Measurements from ENCODE around the gene ZDHHC1. TPM values are rescaled to one million over a fixed set of nuclear protein-coding genes. Genes with fewer than 3 reads are reported as not detected.

Gene ZDHHC1
- total RNA-seq, 1 experiment from 2014 or later, result not detected

DNA sequence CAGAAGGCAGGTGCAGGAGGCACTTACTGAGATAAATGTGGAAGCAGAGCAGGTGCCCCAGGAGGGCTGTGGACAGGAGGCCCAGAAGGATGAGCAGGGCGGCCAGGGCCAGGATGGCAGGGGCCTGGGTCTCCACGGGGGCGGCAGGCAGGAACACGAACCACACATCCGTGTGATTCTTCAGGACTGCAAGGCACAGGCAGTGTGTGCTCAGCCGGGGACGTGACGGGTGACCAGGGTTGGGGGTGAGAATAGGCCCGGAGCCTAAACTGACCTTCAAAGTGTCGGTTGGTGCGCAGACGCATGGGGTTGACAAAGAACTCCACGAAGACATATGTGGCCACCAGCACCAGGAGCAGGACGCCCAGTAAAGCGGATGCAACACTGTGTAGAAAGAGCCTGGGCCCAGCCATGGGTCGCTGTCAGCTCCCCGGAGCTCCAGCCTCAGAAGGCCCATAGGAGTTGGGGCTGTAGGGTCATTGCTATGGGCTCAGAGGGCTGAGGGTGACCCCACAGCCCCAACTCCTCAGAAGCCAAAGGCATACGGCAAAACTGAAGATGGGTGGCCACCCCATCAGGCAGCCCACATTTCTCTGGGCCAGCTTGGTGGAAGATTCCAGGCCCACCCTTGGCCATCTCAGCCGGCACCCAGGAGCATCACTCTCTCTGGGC, 17.6 kb downstream of the ZDHHC1 start:
- Histone ChIP-seq H3K4me1 (ENCODE audit: low read length) (peaks cover 13% of the 10 kb centered on the region), H3K27me3 (ENCODE audit: low read length) (no peaks in the 10 kb centered on the region), H3K9ac (ENCODE audit: low read length) (no peak overlapping the region), H3K27ac (ENCODE audit: low read length) (no peak overlapping the region), H3K79me2 (ENCODE audit: low read length) (no peaks in the 10 kb centered on the region), H3K4me2 (ENCODE audit: low read depth, low read length, poor library complexity, severe bottlenecking) (no peak overlapping the region), H4K20me1 (ENCODE audit: insufficient read depth, low read depth, low read length) (no peaks in the 10 kb centered on the region), H3K36me3 (ENCODE audit: insufficient read depth, low read length) (no peaks in the 10 kb centered on the region), H2AFZ (ENCODE audit: low read length) (no peak overlapping the region), H3K9me2 (replicated peaks; ENCODE audit: insufficient read depth, low read length) (no peaks in the 10 kb centered on the region), H3K4me3 (ENCODE audit: low read length) (no peak overlapping the region), H3K9me3 (ENCODE audit: low read length) (no peaks in the 10 kb centered on the region)
- no peak for DNase-seq

DNA sequence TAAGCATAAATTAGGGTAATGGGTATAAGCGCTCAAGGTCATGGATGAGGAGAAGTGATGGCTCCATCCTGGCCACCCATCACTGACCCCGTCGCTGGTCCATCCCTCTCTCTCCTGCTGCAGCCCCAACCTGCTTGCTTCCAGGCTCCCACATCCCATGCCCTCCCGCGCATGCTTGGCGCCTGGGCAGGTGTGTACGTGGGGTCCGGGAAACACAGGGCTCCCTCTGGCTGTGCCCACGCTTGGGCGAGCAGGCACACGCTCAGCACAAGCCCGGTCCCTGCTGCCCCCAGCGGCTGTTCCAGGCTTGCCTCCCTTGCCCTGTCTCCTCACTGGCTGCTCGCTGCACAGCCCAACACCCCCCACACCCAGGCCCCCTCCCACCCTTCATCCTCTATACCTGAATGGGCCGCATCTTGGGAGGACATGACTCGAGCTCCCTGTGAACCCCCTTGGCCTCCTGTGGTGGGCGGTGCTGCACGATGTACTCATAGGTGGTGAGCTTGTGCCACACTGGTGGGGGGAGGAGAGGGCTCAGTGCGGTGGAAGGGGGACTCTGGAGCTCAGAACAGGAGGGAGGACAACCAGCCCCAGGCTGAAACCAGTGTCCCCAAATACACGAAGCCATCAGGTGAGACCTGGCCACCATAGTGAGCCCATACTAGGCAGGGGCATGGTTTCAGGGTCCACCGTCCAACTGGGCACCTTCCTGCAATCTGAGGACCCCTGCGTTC, 18.3 kb downstream of the ZDHHC1 start:
- peak; percentile 67 for DNase-seq
- Histone ChIP-seq H3K9me2 (replicated peaks; ENCODE audit: insufficient read depth, low read length) (no peaks in the 10 kb centered on the region), H4K20me1 (ENCODE audit: insufficient read depth, low read depth, low read length) (no peaks in the 10 kb centered on the region), H3K4me1 (ENCODE audit: low read length) (peaks cover 13% of the 10 kb centered on the region), H3K27ac (ENCODE audit: low read length) (no peak overlapping the region), H2AFZ (ENCODE audit: low read length) (no peak overlapping the region), H3K36me3 (ENCODE audit: insufficient read depth, low read length) (no peaks in the 10 kb centered on the region), H3K4me2 (ENCODE audit: low read depth, low read length, poor library complexity, severe bottlenecking) (no peak overlapping the region), H3K9me3 (ENCODE audit: low read length) (no peaks in the 10 kb centered on the region), H3K27me3 (ENCODE audit: low read length) (no peaks in the 10 kb centered on the region), H3K79me2 (ENCODE audit: low read length) (no peaks in the 10 kb centered on the region), H3K4me3 (ENCODE audit: low read length) (no peak overlapping the region), H3K9ac (ENCODE audit: low read length) (no peak overlapping the region)

DNA sequence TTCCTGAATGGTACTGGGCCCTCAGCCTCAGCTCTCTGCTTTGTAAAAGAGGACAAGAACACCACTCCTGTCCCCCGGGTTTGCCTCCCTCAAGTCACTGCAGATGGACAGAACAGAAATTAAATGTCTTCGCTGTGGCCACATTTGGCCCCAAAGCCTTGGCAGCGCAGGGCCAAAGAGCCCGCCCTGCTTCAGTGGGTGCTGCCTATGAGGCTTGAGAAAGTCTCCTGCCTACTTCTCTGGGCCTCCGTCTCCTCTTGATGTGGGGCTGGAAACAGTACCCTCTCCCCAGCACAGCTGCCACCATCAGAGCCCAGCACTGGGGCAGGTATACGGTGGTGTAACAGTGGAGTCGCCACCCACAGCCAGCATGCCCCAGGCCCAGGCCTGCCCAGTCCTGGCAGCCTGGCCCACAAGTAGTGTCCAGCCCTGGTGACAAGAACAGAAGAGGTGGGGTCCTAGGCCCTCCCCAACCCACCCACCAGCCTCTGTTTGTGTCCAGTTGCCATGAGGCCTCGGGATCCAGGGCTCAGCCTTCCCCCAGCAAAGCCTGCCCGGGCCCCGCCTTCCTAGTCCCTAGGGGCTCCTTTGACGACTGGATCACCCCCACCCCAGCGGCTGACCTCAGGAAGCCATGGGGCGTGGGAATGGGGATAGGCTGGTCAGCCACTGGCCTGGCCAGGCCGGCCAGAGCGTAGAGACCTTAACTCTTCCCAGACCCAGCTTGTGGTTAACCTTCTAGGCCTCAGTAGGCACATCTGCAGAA, 19.1 kb downstream of the ZDHHC1 start:
- no peak overlapping the region for H3K9ac ChIP-seq (ENCODE audit: low read length)
- peaks cover 13% of the 10 kb centered on the region for H3K4me1 ChIP-seq (ENCODE audit: low read length)
- H3K9me2 ChIP-seq (replicated peaks; ENCODE audit: insufficient read depth, low read length), result no peaks in the 10 kb centered on the region
- no peak overlapping the region for H3K27ac ChIP-seq (ENCODE audit: low read length)
- no peaks in the 10 kb centered on the region for H3K36me3 ChIP-seq (ENCODE audit: insufficient read depth, low read length)
- no peaks in the 10 kb centered on the region for H3K9me3 ChIP-seq (ENCODE audit: low read length)
- no peak overlapping the region for H3K4me3 ChIP-seq (ENCODE audit: low read length)
- no peaks in the 10 kb centered on the region for H3K79me2 ChIP-seq (ENCODE audit: low read length)
- no peak for DNase-seq
- H3K27me3 ChIP-seq (ENCODE audit: low read length), result no peaks in the 10 kb centered on the region
- no peaks in the 10 kb centered on the region for H4K20me1 ChIP-seq (ENCODE audit: insufficient read depth, low read depth, low read length)
- no peak overlapping the region for H3K4me2 ChIP-seq (ENCODE audit: low read depth, low read length, poor library complexity, severe bottlenecking)
- no peak overlapping the region for H2AFZ ChIP-seq (ENCODE audit: low read length)

DNA sequence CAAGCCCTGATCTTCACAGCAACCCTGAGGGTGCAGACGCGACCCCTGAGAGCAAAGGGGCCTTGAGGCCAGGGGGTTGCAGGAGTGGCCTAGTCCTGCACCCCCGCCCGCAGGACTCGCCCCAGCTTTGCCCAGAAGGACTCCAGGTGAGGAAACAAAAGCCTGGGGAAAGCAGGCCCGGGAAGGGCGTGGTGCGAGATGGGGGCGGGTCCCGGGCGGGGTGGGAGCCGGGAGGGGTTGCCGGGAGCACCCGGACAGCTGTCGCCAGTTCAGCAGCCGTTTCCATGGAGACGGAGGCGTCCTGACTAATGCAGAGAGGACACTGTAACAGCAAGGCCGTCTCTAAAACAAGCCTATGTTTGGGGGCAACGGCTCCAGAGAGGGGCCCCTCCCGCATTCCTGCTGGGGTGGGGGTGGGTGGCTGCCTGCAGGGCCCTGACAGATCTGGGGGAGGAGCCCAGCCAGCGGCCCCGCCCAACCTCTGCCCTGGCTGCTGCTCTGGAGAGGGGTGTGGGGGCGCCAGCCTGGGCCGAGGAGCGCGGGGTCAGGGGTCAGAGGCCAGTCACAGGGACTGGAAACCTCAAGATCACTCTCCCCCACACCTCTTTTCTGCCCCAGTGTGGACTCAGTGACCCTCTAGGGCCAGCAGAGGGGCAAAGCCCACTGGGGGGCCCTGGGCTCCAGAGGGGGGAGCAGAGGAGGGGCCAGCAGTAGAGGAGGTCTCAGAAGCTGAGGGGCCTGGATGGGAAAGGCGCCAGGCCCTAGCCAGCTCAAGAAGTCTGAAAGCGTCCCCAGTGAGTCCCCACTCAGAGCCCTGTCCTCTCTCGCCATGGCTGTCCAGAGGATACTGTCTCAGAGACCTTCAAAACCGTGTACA, 19.9 kb downstream of the ZDHHC1 start:
- peaks cover 13% of the 10 kb centered on the region for H3K4me1 ChIP-seq (ENCODE audit: low read length)
- no peak overlapping the region for H3K4me3 ChIP-seq (ENCODE audit: low read length)
- no peaks in the 10 kb centered on the region for H3K36me3 ChIP-seq (ENCODE audit: insufficient read depth, low read length)
- no peaks in the 10 kb centered on the region for H3K79me2 ChIP-seq (ENCODE audit: low read length)
- no peaks in the 10 kb centered on the region for H3K9me2 ChIP-seq (replicated peaks; ENCODE audit: insufficient read depth, low read length)
- no peak overlapping the region for H2AFZ ChIP-seq (ENCODE audit: low read length)
- no peak overlapping the region for H3K4me2 ChIP-seq (ENCODE audit: low read depth, low read length, poor library complexity, severe bottlenecking)
- no peak overlapping the region for H3K27ac ChIP-seq (ENCODE audit: low read length)
- H3K9me3 ChIP-seq (ENCODE audit: low read length), result no peaks in the 10 kb centered on the region
- no peaks in the 10 kb centered on the region for H3K27me3 ChIP-seq (ENCODE audit: low read length)
- DNase-seq, result peak; percentile 64
- no peak overlapping the region for H3K9ac ChIP-seq (ENCODE audit: low read length)
- no peaks in the 10 kb centered on the region for H4K20me1 ChIP-seq (ENCODE audit: insufficient read depth, low read depth, low read length)

DNA sequence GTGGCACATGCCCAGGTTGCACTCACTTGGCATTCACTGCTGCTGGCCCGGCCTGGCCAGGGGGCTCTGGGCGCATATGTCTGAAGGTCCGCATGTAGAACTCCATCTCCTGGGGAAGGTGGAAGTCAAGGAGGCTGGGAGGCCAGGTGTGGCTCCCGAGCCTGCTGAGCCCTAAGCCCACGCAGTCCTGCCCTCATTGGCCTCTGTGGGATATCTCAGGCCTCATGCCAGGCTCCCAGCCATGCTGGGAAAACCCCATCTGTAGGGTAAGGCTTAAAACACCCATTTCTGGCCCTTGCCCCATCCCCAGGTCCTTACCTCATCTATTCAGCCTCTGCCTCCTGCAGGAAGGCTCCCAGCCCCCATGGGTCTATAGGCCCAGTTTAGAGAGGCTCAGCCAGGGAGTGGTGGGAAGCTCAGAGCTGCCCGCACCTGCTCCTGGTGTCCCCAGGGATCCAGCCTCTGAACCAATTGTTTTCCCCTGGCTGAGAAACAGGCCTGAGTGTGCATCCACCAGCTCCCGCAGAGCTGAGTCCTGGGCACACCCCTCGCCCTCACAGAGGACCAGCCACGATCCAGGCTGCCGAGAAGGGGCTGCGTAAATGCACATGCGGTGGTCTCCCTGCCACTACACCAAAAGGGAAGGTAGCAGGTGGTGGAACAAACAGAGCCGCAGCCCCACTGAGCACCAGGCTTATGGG, 20.7 kb downstream of the ZDHHC1 start:
- Histone ChIP-seq H3K9me2 (replicated peaks; ENCODE audit: insufficient read depth, low read length) (no peaks in the 10 kb centered on the region), H3K9ac (ENCODE audit: low read length) (no peak overlapping the region), H3K27ac (ENCODE audit: low read length) (no peak overlapping the region), H3K27me3 (ENCODE audit: low read length) (no peaks in the 10 kb centered on the region), H2AFZ (ENCODE audit: low read length) (no peak overlapping the region), H3K4me2 (ENCODE audit: low read depth, low read length, poor library complexity, severe bottlenecking) (no peak overlapping the region), H3K79me2 (ENCODE audit: low read length) (no peaks in the 10 kb centered on the region), H3K4me3 (ENCODE audit: low read length) (no peak overlapping the region), H3K4me1 (ENCODE audit: low read length) (peaks cover 13% of the 10 kb centered on the region), H3K9me3 (ENCODE audit: low read length) (no peaks in the 10 kb centered on the region), H4K20me1 (ENCODE audit: insufficient read depth, low read depth, low read length) (no peaks in the 10 kb centered on the region), H3K36me3 (ENCODE audit: insufficient read depth, low read length) (no peaks in the 10 kb centered on the region)
- no peak for DNase-seq

DNA sequence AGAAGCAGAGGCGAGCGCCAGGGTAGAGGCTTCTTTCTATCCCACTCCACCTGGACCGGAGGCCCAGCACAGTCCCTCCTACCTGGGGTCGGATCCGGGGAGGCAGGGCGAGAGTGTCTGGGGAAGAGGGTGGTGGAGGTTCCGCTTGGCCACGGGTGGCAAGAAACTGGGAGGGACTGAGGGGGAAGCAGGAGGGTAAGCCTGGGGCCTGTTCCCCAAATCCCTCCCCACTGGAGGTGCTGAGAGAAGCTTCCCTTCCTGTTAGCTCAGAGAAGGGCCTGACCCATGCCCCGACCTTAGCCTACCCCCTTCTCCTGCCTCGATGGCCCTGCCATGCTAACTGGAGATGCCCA, 21.2 kb downstream of the ZDHHC1 start:
- Histone ChIP-seq H3K79me2 (ENCODE audit: low read length) (no peaks in the 10 kb centered on the region), H3K27me3 (ENCODE audit: low read length) (no peaks in the 10 kb centered on the region), H3K4me1 (ENCODE audit: low read length) (peaks cover 13% of the 10 kb centered on the region)

DNA sequence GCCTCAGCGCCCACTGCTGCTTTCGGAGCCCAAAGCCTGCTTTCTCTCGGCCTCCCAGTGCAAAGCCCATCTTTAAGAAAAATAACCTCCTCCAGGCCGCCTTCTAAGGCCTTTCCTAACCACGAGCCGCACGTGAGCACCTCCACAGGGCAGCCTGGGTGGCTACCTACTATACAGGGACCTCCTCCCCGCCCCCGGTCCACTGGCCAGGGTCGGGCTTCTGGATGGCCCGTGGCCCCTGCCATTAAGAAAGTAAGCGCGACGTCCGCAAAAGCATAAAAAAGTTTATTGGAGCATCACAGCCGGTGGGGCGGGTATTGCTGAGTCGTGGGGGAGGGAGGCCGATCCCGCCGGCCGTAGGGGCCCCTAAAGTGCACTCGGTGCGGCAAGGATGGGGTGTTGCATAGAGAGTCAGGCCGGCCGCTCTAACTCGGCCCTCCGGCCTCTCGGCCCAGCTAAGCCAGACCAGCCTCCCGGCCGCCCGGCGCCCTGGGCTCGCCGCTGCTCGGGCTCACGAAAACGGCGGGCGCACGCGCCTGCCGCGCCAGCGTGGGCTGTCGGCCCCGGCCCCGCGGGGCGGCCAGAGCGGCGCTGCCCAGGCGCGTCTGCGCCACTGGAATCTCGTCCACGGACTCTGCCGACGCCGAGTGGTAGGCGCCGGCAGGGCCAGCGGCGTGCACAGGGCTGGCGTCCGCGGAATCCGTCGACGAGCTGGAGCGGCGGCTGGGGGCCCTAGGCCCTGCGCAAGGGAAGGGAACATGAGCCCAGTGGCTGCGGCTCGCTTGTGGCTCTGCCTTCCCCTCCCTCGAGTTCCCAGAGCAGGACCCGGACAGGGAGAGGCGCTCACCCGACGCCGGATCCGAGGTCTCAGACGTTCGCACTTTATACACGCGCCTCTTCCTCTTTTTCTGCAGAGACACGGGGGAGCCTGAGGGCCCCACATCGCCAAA, 21.8 kb downstream of the ZDHHC1 start:
- H3K9me3 ChIP-seq (ENCODE audit: low read length), result no peaks in the 10 kb centered on the region
- no peaks in the 10 kb centered on the region for H3K79me2 ChIP-seq (ENCODE audit: low read length)
- H3K4me2 ChIP-seq (ENCODE audit: low read depth, low read length, poor library complexity, severe bottlenecking), result no peak overlapping the region
- no peak overlapping the region for H3K9ac ChIP-seq (ENCODE audit: low read length)
- no peaks in the 10 kb centered on the region for H4K20me1 ChIP-seq (ENCODE audit: insufficient read depth, low read depth, low read length)
- H3K27ac ChIP-seq (ENCODE audit: low read length), result no peak overlapping the region
- no peaks in the 10 kb centered on the region for H3K36me3 ChIP-seq (ENCODE audit: insufficient read depth, low read length)
- DNase-seq, result no peak
- peaks cover 13% of the 10 kb centered on the region for H3K4me1 ChIP-seq (ENCODE audit: low read length)
- H3K27me3 ChIP-seq (ENCODE audit: low read length), result no peaks in the 10 kb centered on the region
- no peak overlapping the region for H2AFZ ChIP-seq (ENCODE audit: low read length)
- H3K9me2 ChIP-seq (replicated peaks; ENCODE audit: insufficient read depth, low read length), result no peaks in the 10 kb centered on the region
- no peak overlapping the region for H3K4me3 ChIP-seq (ENCODE audit: low read length)

More for the DNA sequence above, 21.2 kb downstream of the ZDHHC1 start:
- H3K9me3 ChIP-seq (ENCODE audit: low read length), result no peaks in the 10 kb centered on the region
- H2AFZ ChIP-seq (ENCODE audit: low read length), result no peak overlapping the region
- H3K36me3 ChIP-seq (ENCODE audit: insufficient read depth, low read length), result no peaks in the 10 kb centered on the region
- H3K9ac ChIP-seq (ENCODE audit: low read length), result no peak overlapping the region
- H3K27ac ChIP-seq (ENCODE audit: low read length), result no peak overlapping the region
- DNase-seq, result no peak
- no peaks in the 10 kb centered on the region for H4K20me1 ChIP-seq (ENCODE audit: insufficient read depth, low read depth, low read length)
- H3K9me2 ChIP-seq (replicated peaks; ENCODE audit: insufficient read depth, low read length), result no peaks in the 10 kb centered on the region
- H3K4me3 ChIP-seq (ENCODE audit: low read length), result no peak overlapping the region
- H3K4me2 ChIP-seq (ENCODE audit: low read depth, low read length, poor library complexity, severe bottlenecking), result no peak overlapping the region

All from Karpas-422 (cell line).